GM18502 (cell line): ENCODE measurements around the gene UBTD2.
A peak's percentile ranks its signal among the peaks of the same experiment; 100 is the strongest.
"Not testable (repeated sequence)": the region's sequence is repeated elsewhere in the genome, so short reads cannot be mapped to it uniquely, and the experiment has no call there.

Experiments
- ATAC-seq: cut with Tn5 transposase; IDR thresholded peaks from one replicate; pipeline ENCODE4 v1.9.1; 2021; ENCODE audit warnings: mild to moderate bottlenecking; ENCODE audit not compliant: unreplicated experiment, poor library complexity

Gene UBTD2, protein sequence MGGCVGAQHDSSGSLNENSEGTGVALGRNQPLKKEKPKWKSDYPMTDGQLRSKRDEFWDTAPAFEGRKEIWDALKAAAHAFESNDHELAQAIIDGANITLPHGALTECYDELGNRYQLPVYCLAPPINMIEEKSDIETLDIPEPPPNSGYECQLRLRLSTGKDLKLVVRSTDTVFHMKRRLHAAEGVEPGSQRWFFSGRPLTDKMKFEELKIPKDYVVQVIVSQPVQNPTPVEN

DNA sequence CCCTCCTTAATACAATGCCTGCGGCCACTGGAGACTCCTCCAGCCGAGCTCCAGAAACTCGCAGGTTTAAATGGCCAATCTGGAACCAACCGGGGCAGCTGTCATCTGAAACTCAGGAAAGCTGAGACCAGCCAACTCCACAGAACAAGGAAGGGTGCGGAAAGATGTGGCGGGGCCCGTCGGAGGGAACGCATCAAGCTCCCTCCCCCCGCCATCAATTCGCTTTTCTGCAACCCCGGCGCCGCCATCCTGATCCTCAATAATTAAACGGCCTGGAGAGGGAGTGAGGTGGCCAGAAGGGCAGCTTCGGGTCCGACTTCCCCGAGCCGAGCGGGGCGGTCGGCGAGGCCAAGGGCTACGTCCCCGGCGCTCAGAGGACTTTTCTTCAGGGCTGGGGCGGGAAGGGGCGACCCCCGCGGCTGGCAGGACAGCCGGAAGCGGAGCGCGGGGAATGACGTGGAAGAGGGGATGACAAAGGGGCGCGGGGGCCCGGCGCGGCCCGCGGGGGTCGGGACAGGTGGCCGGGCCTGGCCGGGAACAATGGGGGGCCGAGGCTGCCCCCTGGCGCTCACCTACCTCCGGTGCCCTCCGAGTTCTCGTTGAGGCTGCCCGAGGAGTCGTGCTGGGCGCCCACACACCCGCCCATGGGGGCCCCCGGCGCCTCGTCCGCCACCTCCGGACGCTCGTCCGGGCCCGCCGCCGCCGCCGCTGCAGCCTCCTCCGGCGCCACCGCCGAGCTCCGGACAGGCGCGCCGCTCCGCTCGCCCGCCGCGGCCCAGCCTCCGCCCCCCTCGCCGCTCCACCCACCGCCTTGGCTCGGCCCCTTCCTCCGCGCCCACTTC is at the start of gene UBTD2:
Gene UBTD2, minus strand, starts transcription at position 745 of the 842 bp plus-strand sequence. Its CDS starts 99 bp downstream, at position 646.
- ATAC-seq = peak; percentile 89

GRCh38 chr5:172326901-172327300 is 43.3 kb upstream of the UBTD2 start:
- ATAC-seq = not testable (repeated sequence)

GRCh38 chr5:172325452-172325851 is 41.9 kb upstream of the UBTD2 start:
- no peak for ATAC-seq

- peak; percentile 87 for ATAC-seq
Measured at GRCh38 chr5:172322028-172322965, 38.7 kb upstream of the UBTD2 start.

- peak; percentile 28 for ATAC-seq
Measured at GRCh38 chr5:172321593-172321992, 38.0 kb upstream of the UBTD2 start.

GRCh38 chr5:172319708-172320441 is 36.3 kb upstream of the UBTD2 start:
- ATAC-seq = no peak

- peak; percentile 70 for ATAC-seq
Measured at GRCh38 chr5:172315587-172316493, 32.3 kb upstream of the UBTD2 start.

- no peak for ATAC-seq
Measured at GRCh38 chr5:172313915-172314314, 30.4 kb upstream of the UBTD2 start.

GRCh38 chr5:172312286-172312685 is 28.7 kb upstream of the UBTD2 start:
- no peak for ATAC-seq

DNA sequence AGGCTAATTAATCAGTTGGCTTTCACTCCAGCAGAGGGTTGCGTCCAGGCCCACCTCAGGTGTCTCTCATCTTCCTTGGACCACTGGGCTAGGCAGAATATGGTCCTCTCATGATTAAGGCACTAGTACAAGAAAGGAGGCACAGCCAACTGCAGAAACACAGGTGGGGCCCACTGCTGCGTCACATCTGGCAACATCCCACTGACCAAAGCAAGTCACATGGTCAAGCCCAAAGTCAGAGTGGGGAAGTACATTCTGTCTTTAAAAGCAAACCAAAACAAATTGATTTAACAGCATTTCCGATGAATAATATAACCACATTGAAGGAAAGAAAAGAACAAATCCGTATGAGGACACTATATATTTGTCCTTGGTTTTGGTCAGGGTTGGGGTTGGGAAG is 28.0 kb upstream of the UBTD2 start:
- no peak for ATAC-seq

GRCh38 chr5:172311026-172311425 is 27.5 kb upstream of the UBTD2 start:
- ATAC-seq = no peak

- ATAC-seq = no peak
Measured at GRCh38 chr5:172305380-172305779, 21.8 kb upstream of the UBTD2 start.

DNA sequence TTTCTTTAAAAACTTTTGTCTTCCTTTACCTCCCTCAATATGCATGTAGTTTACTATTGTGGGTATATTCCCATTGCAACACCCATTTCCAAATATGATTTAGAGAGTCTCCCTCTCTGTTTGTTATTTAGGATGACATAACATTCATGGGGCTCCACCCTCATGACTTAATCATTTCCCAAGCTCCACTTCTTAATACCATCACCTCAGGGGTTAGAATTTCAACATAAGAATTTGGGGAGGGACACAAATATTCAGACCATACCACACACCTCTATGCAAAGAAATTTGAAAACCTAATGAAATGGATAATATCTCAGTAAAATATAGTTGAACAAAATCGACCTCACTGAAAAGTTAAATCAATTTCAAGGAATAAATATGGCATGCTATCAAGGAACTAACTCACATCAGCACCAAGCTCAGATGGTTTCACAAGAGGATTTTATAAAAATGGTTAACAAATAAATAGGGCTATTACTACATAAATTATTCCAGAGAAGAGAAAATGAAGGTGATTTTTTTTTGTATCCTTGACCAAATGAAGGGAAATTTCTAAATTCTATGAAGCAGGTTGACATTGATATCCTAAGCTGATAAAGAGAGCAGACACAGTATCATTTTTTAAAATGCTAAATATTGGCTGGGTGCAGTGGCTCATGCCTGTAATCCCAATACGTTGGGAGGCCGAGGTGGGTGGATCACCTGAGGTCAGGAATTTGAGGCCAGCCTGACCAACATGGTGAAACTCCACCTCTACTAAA is 20.2 kb upstream of the UBTD2 start:
- ATAC-seq = no peak

DNA sequence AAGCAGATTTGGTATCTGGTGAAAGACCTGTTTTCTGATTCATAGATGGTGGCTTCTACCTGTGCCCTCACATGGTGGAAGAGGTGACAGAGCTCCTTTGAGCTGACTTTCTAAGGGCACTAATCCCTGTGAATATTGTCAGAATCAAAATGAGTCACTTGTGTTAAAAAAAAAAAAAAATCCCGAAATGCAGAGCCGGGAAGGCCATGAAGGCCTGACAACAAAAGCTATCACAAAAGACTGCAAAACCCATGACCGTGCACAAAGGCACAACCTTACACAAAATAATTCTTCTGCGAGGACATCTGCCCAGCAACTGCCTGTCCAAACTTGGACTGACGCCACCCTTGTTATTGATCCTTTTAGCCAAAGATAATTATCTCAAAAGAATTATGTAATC is 19.6 kb upstream of the UBTD2 start:
- ATAC-seq = no peak

DNA sequence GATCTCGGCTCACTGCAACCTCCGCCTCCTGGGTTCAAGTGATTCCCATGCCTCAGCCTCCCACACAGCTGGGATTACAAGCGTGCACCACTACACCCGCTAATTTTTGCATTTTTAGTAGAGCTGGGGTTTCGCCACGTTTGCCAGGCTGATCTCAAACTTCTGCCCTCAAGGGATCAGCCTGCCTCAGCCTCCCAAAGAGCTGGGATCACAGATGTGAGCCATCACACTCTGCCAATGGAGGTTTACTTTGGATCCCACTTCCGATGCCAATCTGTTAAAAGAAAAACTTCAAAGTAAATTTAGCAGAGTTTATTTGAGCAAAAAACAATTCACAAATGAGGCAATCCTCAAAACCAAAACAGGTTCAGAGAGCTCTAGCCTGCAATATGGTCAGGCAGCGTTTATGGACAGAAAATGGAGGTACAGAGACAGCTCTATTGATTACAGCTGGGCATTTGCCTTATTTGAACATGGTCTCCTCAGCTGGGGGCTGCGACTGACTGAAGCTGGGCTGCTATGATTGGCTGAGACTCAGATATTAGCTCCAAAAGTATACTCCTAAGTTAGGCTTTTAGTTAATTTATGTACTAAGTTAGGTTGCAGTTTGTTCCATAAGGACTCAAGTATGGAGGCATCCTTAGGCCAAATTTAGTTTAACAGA is 18.6 kb upstream of the UBTD2 start:
- no peak for ATAC-seq

DNA sequence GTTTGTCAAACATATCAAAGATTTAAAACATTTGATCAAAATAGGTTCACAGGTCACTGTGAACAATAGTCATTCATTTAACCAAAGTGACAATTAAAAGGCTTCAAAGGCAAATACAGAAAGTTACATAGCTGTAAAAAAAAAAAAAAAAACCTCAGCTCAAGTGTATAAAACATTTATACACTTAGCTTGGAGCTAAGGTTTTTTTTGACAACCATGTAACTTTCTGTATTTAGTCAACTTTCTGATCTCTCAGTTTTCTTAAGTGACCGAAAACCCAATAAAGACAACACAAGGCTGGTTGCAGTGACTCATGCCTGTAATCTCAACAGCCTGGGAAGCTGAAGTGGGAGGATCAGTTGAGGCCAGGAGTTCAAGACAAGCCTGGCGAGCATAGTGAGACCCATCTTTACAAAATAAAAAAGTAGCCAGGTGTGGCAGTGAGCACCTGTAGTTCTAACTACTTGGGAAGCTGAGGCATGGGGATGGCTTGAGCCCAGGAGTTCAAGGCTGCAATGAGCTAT is 16.4 kb upstream of the UBTD2 start:
- ATAC-seq = no peak

DNA sequence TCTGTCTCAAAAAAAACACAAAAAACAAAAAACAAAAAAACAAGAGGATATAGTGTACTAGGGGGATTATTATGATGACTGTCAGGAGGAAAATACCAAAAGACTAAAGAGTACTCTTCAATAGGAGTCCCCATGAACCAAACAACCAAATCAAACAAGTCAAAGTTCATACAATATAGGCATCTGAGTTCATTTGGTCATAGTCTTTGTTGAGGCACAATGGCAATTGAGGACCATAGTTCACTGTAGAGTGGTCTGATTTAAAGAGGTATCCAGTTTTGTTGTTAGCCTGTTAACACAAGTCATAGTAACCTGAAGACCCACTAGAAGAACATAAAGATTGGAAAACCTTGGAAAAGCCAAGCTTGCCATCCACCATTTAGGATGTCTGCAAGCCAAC is 11.3 kb upstream of the UBTD2 start:
- no peak for ATAC-seq
